ENCODE measurements around the gene PRSS53. TPM values are rescaled to one million over a fixed set of nuclear protein-coding genes. Genes with fewer than 3 reads are reported as not detected.

The PRSS53 gene
- total and polyA plus RNA-seq, 7 experiments from 2014 or later = 0.46 to 7.2 (median 6.0) TPM

DNA sequence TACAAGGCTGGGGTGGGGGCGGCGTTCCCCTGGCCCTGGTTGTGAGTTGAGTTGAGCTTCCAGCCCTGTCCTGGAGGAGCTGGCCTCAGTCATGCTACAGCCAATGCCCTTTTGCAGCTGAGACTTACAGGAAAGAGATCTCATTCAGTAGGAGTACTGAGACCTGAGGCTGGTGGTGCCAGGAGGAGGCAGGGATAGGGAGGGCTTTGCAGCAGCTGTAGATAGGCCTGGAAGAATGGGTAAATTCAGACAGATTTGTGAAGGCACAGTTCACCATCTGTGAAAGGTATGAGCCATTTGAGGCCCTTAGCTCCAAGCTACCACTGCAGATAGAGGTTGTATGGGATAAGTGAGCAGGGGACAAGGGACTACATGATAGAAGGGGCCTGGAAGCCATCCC, 49.8 kb downstream of the PRSS53 start:
- intact Hi-C loops (cut with micrococcal nuclease) = no loop called here
- Histone ChIP-seq H3K27ac (ENCODE audit: low read depth, low read length) (no peak overlapping the region), H3K9me3 (ENCODE audit: control insufficient read depth in 2 of 3, low read length in 3 of 3) (no peaks in the 10 kb centered on the region), H3K4me3 (ENCODE audit: low read length) (no peak overlapping the region), H3K4me1 (ENCODE audit: control insufficient read depth in 2 of 2, insufficient read depth in 2 of 2, low read length in 2 of 2) (peaks cover 4 to 6% of the 10 kb centered on the region in 2 donors), H3K27me3 (ENCODE audit: control insufficient read depth in 2 of 2, insufficient read depth in 2 of 2, low read length in 2 of 2) (no peaks in the 10 kb centered on the region), H3K36me3 (ENCODE audit: control insufficient read depth in 2 of 3, insufficient read depth in 3 of 3, low read length in 3 of 3) (peaks cover 6 to 70% (median 12%) of the 10 kb centered on the region in 3 experiments)
- H3K36me3 Mint-ChIP-seq = peaks cover 0 to 20% (median 7%) of the 10 kb centered on the region in 5 donors
- H3K4me1 Mint-ChIP-seq = peaks cover 8 to 17% (median 14%) of the 10 kb centered on the region in 7 donors
- ChIA-PET POLR2A (interaction anchor here (0.7 to 0.8 kb wide), 2 partner anchors 16 to 33 kb away, joined by 3 read pairs; no protein-coding TSS in a partner anchor), CTCF (interaction anchor here (0.6 kb wide), 1 partner anchor 77 kb away, joined by 5 read pairs; no protein-coding TSS in a partner anchor)
- ATAC-seq (no peak), DNase-seq (no peak)
- H3K27ac Mint-ChIP-seq = no peak overlapping the region
- H3K4me3 Mint-ChIP-seq = no peak overlapping the region
- H3K9me3 Mint-ChIP-seq = no peaks in the 10 kb centered on the region
- no peaks in the 10 kb centered on the region for H3K27me3 Mint-ChIP-seq

DNA sequence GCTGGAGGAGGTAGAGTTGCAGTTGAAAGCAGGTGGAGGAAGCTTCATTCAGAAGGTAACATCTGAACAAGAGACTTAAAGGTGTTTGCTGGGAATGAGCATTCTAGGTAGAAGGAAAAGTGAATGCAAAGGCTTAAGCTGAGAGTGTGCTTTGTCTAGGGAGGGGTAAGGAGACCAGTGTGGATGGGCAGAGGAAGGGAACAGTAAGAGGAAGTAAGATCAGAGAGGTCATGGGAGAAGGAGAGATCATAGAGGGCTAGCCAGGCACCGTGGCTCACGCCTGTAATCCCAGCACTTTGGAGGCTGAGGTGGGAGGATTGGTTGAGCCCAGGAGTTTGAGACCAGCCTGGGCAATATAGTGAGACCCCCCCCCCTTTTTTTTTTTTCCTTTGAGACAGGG, 52.1 kb downstream of the PRSS53 start:
- peaks cover 0 to 3% (median 0%) of the 10 kb centered on the region in 5 donors for H3K27me3 Mint-ChIP-seq
- peaks cover 15 to 33% (median 20%) of the 10 kb centered on the region in 7 donors for H3K4me1 Mint-ChIP-seq
- no peak overlapping the region for H3K4me3 ChIP-seq (ENCODE audit: low read length)
- POLR2A ChIA-PET = interaction anchor here (0.6 to 5.3 kb wide), 3 partner anchors 23 to 37 kb away, joined by 3 to 29 read pairs (median 3); partner anchors contain the start of genes ZNF646 and ZNF668
- no peak for ATAC-seq
- peaks cover 14 to 16% of the 10 kb centered on the region in 2 donors for H3K4me1 ChIP-seq (ENCODE audit: control insufficient read depth in 2 of 2, insufficient read depth in 2 of 2, low read length in 2 of 2)
- H3K27me3 ChIP-seq (ENCODE audit: control insufficient read depth in 2 of 2, insufficient read depth in 2 of 2, low read length in 2 of 2) = no peaks in the 10 kb centered on the region
- H3K27ac ChIP-seq (ENCODE audit: low read depth, low read length) = no peak overlapping the region
- peaks cover 0 to 20% (median 7%) of the 10 kb centered on the region in 5 donors for H3K36me3 Mint-ChIP-seq
- no peaks in the 10 kb centered on the region for H3K9me3 ChIP-seq (ENCODE audit: control insufficient read depth in 2 of 3, low read length in 3 of 3)
- CTCF ChIA-PET = no interaction called here
- H3K36me3 ChIP-seq (ENCODE audit: control insufficient read depth in 2 of 3, insufficient read depth in 3 of 3, low read length in 3 of 3) = peaks cover 6 to 59% (median 12%) of the 10 kb centered on the region in 3 experiments
- H3K9me3 Mint-ChIP-seq = peaks cover 0 to 1% (median 0%) of the 10 kb centered on the region in 11 donors
- no peak overlapping the region for H3K4me3 Mint-ChIP-seq
- intact Hi-C loops (cut with micrococcal nuclease) = no loop called here
- H3K27ac Mint-ChIP-seq = peak overlapping the region in 4 of 9 donors; percentile 38 to 68 (median 51)
- no peak for DNase-seq

DNA sequence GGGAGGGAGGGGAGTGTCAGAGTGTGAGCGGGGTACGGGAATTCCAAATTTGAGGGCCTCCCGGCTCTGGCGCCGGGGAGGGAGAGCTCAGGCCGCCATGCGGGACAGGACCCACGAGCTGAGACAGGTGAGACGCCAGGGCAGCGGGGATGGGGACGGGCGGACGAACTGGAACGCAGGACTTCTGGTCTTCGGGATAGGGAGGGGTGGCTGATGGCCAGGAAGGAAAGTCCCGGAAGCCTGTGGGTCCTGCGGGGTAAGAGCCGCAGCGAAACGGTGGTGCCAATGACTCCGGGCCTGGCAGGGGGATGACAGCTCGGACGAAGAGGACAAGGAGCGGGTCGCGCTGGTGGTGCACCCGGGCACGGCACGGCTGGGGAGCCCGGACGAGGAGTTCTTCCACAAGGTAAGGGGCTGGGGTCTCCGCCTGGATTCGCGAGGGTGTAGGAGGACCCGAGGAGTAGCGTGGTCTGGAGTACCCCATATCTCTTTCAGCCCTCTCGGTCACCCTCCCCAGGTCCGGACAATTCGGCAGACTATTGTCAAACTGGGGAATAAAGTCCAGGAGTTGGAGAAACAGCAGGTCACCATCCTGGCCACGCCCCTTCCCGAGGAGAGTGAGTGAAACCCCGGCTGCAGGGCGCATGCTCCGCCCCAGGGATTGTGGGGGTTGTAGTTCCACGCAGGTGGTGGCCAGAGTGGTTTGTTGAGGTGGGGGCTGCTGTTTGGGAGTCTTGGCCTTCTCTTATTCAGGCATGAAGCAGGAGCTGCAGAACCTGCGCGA, 54.8 kb downstream of the PRSS53 start:
- CTCF ChIA-PET = no interaction called here
- Mint-ChIP-seq H3K9me3 (peaks cover 0 to 1% (median 0%) of the 10 kb centered on the region in 11 donors), H3K27ac (peak overlapping the region; percentile 84 to 99 (median 97)), H3K36me3 (peaks cover 0 to 12% (median 3%) of the 10 kb centered on the region in 5 donors), H3K4me3 (peak overlapping the region; percentile 78 to 100 (median 96)), H3K27me3 (peaks cover 0 to 3% (median 0%) of the 10 kb centered on the region in 5 donors), H3K4me1 (peaks cover 15 to 35% (median 22%) of the 10 kb centered on the region in 7 donors)
- DNase-seq (peak; percentile 75 to 91 (median 84)), ATAC-seq (peak; percentile 53)
- peak overlapping the region; percentile 93 for H3K27ac ChIP-seq (ENCODE audit: low read depth, low read length)
- no peaks in the 10 kb centered on the region for H3K27me3 ChIP-seq (ENCODE audit: control insufficient read depth in 2 of 2, insufficient read depth in 2 of 2, low read length in 2 of 2)
- intact Hi-C loops (cut with micrococcal nuclease) = loop anchor here (1.0 to 5.0 kb wide), 18 partner anchors 23 to 835 kb away; partner anchors contain the start of genes KAT8 (in 2 of the 2), SETD1A (in 2 of the 2), STX1B (in 2 of the 2) and VKORC1 (in 2 of the 2)
- POLR2A ChIA-PET = interaction anchor here (0.5 to 5.3 kb wide), 10 partner anchors 25 to 667 kb away, joined by 3 to 29 read pairs (median 3); partner anchors contain the start of genes ARMC5, FUS, ZNF646 and ZNF668
- peak overlapping the region; percentile 82 for H3K4me3 ChIP-seq (ENCODE audit: low read length)
- peaks cover 3 to 36% (median 9%) of the 10 kb centered on the region in 3 experiments for H3K36me3 ChIP-seq (ENCODE audit: control insufficient read depth in 2 of 3, insufficient read depth in 3 of 3, low read length in 3 of 3)
- peaks cover 14 to 16% of the 10 kb centered on the region in 2 donors for H3K4me1 ChIP-seq (ENCODE audit: control insufficient read depth in 2 of 2, insufficient read depth in 2 of 2, low read length in 2 of 2)
- no peaks in the 10 kb centered on the region for H3K9me3 ChIP-seq (ENCODE audit: control insufficient read depth in 2 of 3, low read length in 3 of 3)

Other genes starting within 250 kb of the PRSS53 start
- gene BCL7C, start 194.9 kb downstream of the PRSS53 start, total RNA-seq = 10 to 100 TPM; 17.2 to 23.7 (median 22.7) TPM
- gene BCL7C, start 194.9 kb downstream of the PRSS53 start, polyA plus RNA-seq = 10 to 100 TPM; 28.4 to 31.4 TPM
- gene CTF1, start 192.3 kb downstream of the PRSS53 start, total RNA-seq = under 1 TPM in 4 of 5 experiments, not detected in 1; 0.17 to 0.54 (median 0.40) TPM
- gene CTF1, start 192.3 kb downstream of the PRSS53 start, polyA plus RNA-seq = not detected
- gene FBXL19, start 165.4 kb downstream of the PRSS53 start, total RNA-seq = 10 to 100 TPM; 11.1 to 26.8 (median 17.0) TPM
- gene FBXL19, start 165.4 kb downstream of the PRSS53 start, polyA plus RNA-seq = under 1 TPM; 0.08 to 0.16 TPM
- 10 to 100 TPM in 4 of 5 experiments, 1 to 10 TPM in 1; 6.0 to 29.8 (median 18.4) TPM for gene ORAI3, start 139.9 kb downstream of the PRSS53 start, total RNA-seq
- gene ORAI3, start 139.9 kb downstream of the PRSS53 start, polyA plus RNA-seq = 10 to 100 TPM; 10.3 to 17.8 TPM
- gene SETD1A, start 131.2 kb downstream of the PRSS53 start, total RNA-seq = 10 to 100 TPM; 27.0 to 47.2 (median 36.8) TPM
- gene SETD1A, start 131.2 kb downstream of the PRSS53 start, polyA plus RNA-seq = 1 to 10 TPM; 1.3 to 2.5 TPM
- gene HSD3B7, start 103.7 kb downstream of the PRSS53 start, total RNA-seq = 1 to 10 TPM in 4 of 5 experiments, under 1 TPM in 1; 0.66 to 7.0 (median 3.3) TPM
- gene HSD3B7, start 103.7 kb downstream of the PRSS53 start, polyA plus RNA-seq = under 1 TPM in 1 of 2 donors, not detected in 1; 0.08 TPM
- gene STX1B, start 78.3 kb downstream of the PRSS53 start, total RNA-seq = 1 to 10 TPM; 1.7 to 5.2 (median 4.2) TPM
- gene STX1B, start 78.3 kb downstream of the PRSS53 start, polyA plus RNA-seq = under 1 TPM; 0.37 to 0.51 TPM
- gene STX4, start 55.4 kb downstream of the PRSS53 start, total RNA-seq = 100 to 1,000 TPM in 3 of 5 experiments, 10 to 100 TPM in 2; 77.9 to 114 (median 100) TPM
- gene STX4, start 55.4 kb downstream of the PRSS53 start, polyA plus RNA-seq = 10 to 100 TPM; 23.1 to 33.1 TPM
- 10 to 100 TPM; 10.7 to 15.2 (median 12.6) TPM for gene ZNF668, start 14.7 kb downstream of the PRSS53 start, total RNA-seq
- 10 to 100 TPM in 1 of 2 donors, 1 to 10 TPM in 1; 6.1 to 14.0 TPM for gene ZNF668, start 14.7 kb downstream of the PRSS53 start, polyA plus RNA-seq
- gene ZNF646, start 14.5 kb downstream of the PRSS53 start, total RNA-seq = 10 to 100 TPM; 22.2 to 49.1 (median 30.4) TPM
- 10 to 100 TPM in 1 of 2 donors, 1 to 10 TPM in 1; 3.9 to 13.3 TPM for gene ZNF646, start 14.5 kb downstream of the PRSS53 start, polyA plus RNA-seq
- 10 to 100 TPM; 29.5 to 69.3 (median 35.6) TPM for gene VKORC1, start 5.9 kb upstream of the PRSS53 start, total RNA-seq
- 10 to 100 TPM; 82.3 to 93.0 TPM for gene VKORC1, start 5.9 kb upstream of the PRSS53 start, polyA plus RNA-seq
- 10 to 100 TPM; 10.3 to 30.8 (median 20.8) TPM for gene BCKDK, start 19.4 kb upstream of the PRSS53 start, total RNA-seq
- 10 to 100 TPM; 21.0 to 36.0 TPM for gene BCKDK, start 19.4 kb upstream of the PRSS53 start, polyA plus RNA-seq
- 100 to 1,000 TPM in 4 of 5 experiments, 10 to 100 TPM in 1; 63.0 to 134 (median 112) TPM for gene KAT8, start 28.7 kb upstream of the PRSS53 start, total RNA-seq
- gene KAT8, start 28.7 kb upstream of the PRSS53 start, polyA plus RNA-seq = 100 to 1,000 TPM in 1 of 2 donors, 10 to 100 TPM in 1; 76.3 to 106 TPM
- gene PRSS8, start 46.8 kb upstream of the PRSS53 start, total RNA-seq = not detected
- not detected for gene PRSS8, start 46.8 kb upstream of the PRSS53 start, polyA plus RNA-seq
- gene PRSS36, start 61.1 kb upstream of the PRSS53 start, total RNA-seq = 1 to 10 TPM in 2 of 5 experiments, under 1 TPM in 3; 0.13 to 2.9 (median 0.69) TPM
- 1 to 10 TPM; 1.2 to 1.3 TPM for gene PRSS36, start 61.1 kb upstream of the PRSS53 start, polyA plus RNA-seq
- 100 to 1,000 TPM; 597 to 956 (median 714) TPM for gene FUS, start 91.2 kb upstream of the PRSS53 start, total RNA-seq
- 100 to 1,000 TPM; 177 to 194 TPM for gene FUS, start 91.2 kb upstream of the PRSS53 start, polyA plus RNA-seq
- gene PYCARD, start 113.8 kb upstream of the PRSS53 start, total RNA-seq = 10 to 100 TPM; 13.0 to 80.1 (median 21.2) TPM
- gene PYCARD, start 113.8 kb upstream of the PRSS53 start, polyA plus RNA-seq = 10 to 100 TPM; 41.0 to 44.9 TPM
- under 1 TPM in 1 of 5 experiments, not detected in 4; 0.24 TPM for gene TRIM72, start 125.2 kb upstream of the PRSS53 start, total RNA-seq
- gene TRIM72, start 125.2 kb upstream of the PRSS53 start, polyA plus RNA-seq = not detected
- gene PYDC1, start 128.2 kb upstream of the PRSS53 start, total RNA-seq = not detected
- gene PYDC1, start 128.2 kb upstream of the PRSS53 start, polyA plus RNA-seq = not detected
- gene ITGAM, start 171.0 kb upstream of the PRSS53 start, total RNA-seq = 100 to 1,000 TPM in 1 of 5 experiments, 10 to 100 TPM in 2, 1 to 10 TPM in 1, under 1 TPM in 1; 0.84 to 150 (median 17.9) TPM
- gene ITGAM, start 171.0 kb upstream of the PRSS53 start, polyA plus RNA-seq = under 1 TPM; 0.27 to 0.52 TPM

All from naive thymus-derived CD4-positive, alpha-beta T cell (primary cell).